Measurements from ENCODE around the gene EIF3L.

The EIF3L gene

GRCh38 chr22:37926771-37927636 lies 77.8 kb downstream of the EIF3L start:
- DNase-seq (ENCODE audit: low read depth in 2 of 2): no peak

DNA sequence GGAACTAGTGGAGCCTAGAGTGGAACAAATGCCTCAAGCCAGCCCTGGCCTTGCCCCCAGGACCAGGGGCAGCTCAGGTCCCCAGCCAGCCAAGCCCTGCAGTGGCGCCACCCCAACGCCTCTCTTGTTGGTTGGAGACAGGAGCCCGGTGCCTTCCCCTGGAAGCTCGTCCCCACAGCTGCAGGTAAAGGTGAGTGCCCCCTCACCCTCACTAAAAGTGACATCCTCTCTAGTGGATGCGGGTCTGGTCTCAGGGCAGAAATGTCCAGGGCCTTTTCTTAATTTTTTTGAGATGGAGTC lies 78.4 kb downstream of the EIF3L start:
- no peak for DNase-seq (ENCODE audit: low read depth in 2 of 2)

GRCh38 chr22:37929390-37929789 lies 80.2 kb downstream of the EIF3L start:
- no peak for DNase-seq (ENCODE audit: low read depth in 2 of 2)

GRCh38 chr22:37930270-37930951 lies 81.2 kb downstream of the EIF3L start:
- DNase-seq (ENCODE audit: low read depth in 2 of 2): no peak

- no peak for DNase-seq (ENCODE audit: low read depth in 2 of 2)
These were observed 81.8 kb downstream of the EIF3L start for GRCh38 chr22:37930952-37931440.

GRCh38 chr22:37931893-37932389 lies 82.7 kb downstream of the EIF3L start:
- no peak for DNase-seq (ENCODE audit: low read depth in 2 of 2)

GRCh38 chr22:37932401-37932800 lies 83.2 kb downstream of the EIF3L start:
- no peak for DNase-seq (ENCODE audit: low read depth in 2 of 2)

- DNase-seq (ENCODE audit: low read depth in 2 of 2): no peak
These were observed 83.8 kb downstream of the EIF3L start for GRCh38 chr22:37932821-37933578.

DNA sequence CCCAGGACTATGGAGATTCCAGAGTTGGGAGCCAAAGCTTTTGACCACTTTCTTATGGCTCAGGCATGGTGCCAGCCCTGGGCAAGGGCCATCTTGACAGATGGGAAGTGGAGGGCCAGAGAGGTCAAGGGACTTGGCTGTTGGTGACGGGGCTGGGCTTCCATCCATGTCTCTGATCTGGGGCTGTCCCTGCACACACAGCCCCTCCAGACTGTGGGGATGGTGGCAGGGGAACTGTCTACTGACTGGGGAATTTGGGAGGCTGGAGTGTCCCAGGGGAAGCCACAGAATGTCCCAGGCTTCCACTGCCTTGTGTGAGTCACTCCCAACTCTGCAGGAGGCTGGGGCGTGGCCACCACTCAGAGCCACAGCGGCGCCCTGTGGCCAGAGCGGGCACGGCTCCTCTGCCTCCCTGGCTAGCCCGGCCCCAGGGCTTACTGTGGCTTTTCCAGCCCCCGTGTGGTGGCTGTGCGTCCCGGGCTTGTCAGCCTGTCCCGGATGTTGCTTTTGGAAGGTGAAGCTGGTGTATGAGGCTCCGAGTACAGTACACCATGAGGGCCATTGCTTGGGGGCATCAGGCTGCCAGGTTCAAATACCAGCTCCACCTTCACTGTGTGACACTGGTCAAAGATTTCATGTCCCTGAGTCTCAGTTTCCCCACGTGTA lies 84.6 kb downstream of the EIF3L start:
- DNase-seq (ENCODE audit: low read depth in 2 of 2): peak; percentile 74 to 78

Measured in stimulated activated CD8-positive, alpha-beta memory T cell treated with anti-CD3 and anti-CD28 coated beads, Interleukin-15, amount 100 ng/mL, for 48 hours (primary cell).